A549 (cell line): ENCODE results near the gene GAREM1.

Experiments used
- EHF ChIP-seq: fragments of 250-450 bp; sonication (Bioruptor Pico); IDR thresholded peaks from 2 replicates; pipeline ENCODE4 v1.5.0; 2020; ENCODE audit warnings: mild to moderate bottlenecking
- KDM1A ChIP-seq: fragments of 200-600 bp; sonication (generic); IDR thresholded peaks from 2 replicates; pipeline ENCODE4 v1.6.1; 2016; ENCODE audit warnings: low read depth, mild to moderate bottlenecking
- MAZ ChIP-seq: fragments of 150-350 bp; IDR thresholded peaks from 2 replicates; pipeline ENCODE4 v1.6.1; 2014; ENCODE audit warnings: antibody characterized with exemption, low read depth, low read length, borderline replicate concordance
- MYC ChIP-seq: IDR thresholded peaks from 2 replicates; pipeline ENCODE4 v1.6.1; 2012; ENCODE audit warnings: mild to moderate bottlenecking, inconsistent platforms, low read length, improper control_type of control experiment, borderline replicate concordance
- POLR2A ChIP-seq: IDR thresholded peaks from 2 replicates; pipeline ENCODE4 v1.6.1; 2012; ENCODE audit warnings: mild to moderate bottlenecking, low read length
- RCOR1 ChIP-seq: fragments of 150-350 bp; IDR thresholded peaks from 2 replicates; pipeline ENCODE4 v1.6.1; 2014; ENCODE audit warnings: antibody characterized with exemption, low read length, low read depth
- RFX5 ChIP-seq: fragments of 450-650 bp; IDR thresholded peaks from 2 replicates; pipeline ENCODE4 v1.7.1; 2014; ENCODE audit warnings: antibody characterized with exemption, mild to moderate bottlenecking, moderate library complexity
- SMC3 ChIP-seq: fragments of >200 bp; sonication (Bioruptor Twin); formaldehyde crosslinking; IDR thresholded peaks from 3 replicates; pipeline ENCODE4 v1.6.1; 2018; ENCODE audit warnings: inconsistent platforms
- TF ChIP-seq, protein P1 (sequence below): fragments of 450-650 bp; IDR thresholded peaks from 2 replicates; pipeline ENCODE4 v1.6.1; 2014; ENCODE audit warnings: antibody characterized with exemption
- TF ChIP-seq, protein P2 (sequence below): fragments of >200 bp; sonication (Bioruptor Twin); formaldehyde crosslinking; IDR thresholded peaks from 3 replicates; pipeline ENCODE4 v1.5.1; 2016
- TF ChIP-seq, protein P3 (sequence below): fragments of 150-350 bp; IDR thresholded peaks from 2 replicates; pipeline ENCODE4 v1.6.1; 2014; ENCODE audit warnings: low read depth, mild to moderate bottlenecking, low read length
- TF ChIP-seq, protein P4 (sequence below): IDR thresholded peaks from 2 replicates; pipeline ENCODE4 v1.6.1; 2012
- TF ChIP-seq, protein P5 (sequence below): fragments of 200-600 bp; sonication (generic); IDR thresholded peaks from 2 replicates; pipeline ENCODE4 v1.6.1; 2016; ENCODE audit warnings: antibody characterized with exemption, mild to moderate bottlenecking, moderate library complexity

DNA sequence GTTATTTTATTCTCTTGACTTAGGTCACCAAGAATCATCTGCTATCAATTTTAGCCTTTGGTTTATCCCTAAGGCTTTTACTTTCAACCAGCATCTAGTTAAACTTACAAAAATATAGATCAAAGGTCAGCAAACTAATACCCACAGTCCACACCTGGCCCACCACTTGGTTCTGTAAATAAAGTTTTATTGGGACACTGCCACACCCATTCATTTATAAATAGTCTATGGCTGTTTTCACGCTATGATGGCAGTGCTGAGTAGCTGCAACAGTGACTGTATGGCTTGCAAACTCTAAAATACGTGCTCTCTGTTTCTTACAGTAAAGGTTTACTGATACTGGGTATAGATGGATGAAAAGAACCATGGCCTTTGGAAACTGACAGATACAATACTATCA is 173.8 kb downstream of the GAREM1 start:
- TF ChIP-seq, protein P1, sequence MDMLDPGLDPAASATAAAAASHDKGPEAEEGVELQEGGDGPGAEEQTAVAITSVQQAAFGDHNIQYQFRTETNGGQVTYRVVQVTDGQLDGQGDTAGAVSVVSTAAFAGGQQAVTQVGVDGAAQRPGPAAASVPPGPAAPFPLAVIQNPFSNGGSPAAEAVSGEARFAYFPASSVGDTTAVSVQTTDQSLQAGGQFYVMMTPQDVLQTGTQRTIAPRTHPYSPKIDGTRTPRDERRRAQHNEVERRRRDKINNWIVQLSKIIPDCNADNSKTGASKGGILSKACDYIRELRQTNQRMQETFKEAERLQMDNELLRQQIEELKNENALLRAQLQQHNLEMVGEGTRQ, result no peak
- TF ChIP-seq KDM1A (no peak), RCOR1 (no peak), EHF (CRISPR knock-in tag) (no peak), RFX5 (no peak), POLR2A (no peak), MAZ (no peak), MYC (no peak), SMC3 (no peak)
- TF ChIP-seq, protein P2, sequence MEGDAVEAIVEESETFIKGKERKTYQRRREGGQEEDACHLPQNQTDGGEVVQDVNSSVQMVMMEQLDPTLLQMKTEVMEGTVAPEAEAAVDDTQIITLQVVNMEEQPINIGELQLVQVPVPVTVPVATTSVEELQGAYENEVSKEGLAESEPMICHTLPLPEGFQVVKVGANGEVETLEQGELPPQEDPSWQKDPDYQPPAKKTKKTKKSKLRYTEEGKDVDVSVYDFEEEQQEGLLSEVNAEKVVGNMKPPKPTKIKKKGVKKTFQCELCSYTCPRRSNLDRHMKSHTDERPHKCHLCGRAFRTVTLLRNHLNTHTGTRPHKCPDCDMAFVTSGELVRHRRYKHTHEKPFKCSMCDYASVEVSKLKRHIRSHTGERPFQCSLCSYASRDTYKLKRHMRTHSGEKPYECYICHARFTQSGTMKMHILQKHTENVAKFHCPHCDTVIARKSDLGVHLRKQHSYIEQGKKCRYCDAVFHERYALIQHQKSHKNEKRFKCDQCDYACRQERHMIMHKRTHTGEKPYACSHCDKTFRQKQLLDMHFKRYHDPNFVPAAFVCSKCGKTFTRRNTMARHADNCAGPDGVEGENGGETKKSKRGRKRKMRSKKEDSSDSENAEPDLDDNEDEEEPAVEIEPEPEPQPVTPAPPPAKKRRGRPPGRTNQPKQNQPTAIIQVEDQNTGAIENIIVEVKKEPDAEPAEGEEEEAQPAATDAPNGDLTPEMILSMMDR, result no peak
- TF ChIP-seq, protein P3, sequence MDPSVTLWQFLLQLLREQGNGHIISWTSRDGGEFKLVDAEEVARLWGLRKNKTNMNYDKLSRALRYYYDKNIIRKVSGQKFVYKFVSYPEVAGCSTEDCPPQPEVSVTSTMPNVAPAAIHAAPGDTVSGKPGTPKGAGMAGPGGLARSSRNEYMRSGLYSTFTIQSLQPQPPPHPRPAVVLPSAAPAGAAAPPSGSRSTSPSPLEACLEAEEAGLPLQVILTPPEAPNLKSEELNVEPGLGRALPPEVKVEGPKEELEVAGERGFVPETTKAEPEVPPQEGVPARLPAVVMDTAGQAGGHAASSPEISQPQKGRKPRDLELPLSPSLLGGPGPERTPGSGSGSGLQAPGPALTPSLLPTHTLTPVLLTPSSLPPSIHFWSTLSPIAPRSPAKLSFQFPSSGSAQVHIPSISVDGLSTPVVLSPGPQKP, result no peak
- TF ChIP-seq, protein P4, sequence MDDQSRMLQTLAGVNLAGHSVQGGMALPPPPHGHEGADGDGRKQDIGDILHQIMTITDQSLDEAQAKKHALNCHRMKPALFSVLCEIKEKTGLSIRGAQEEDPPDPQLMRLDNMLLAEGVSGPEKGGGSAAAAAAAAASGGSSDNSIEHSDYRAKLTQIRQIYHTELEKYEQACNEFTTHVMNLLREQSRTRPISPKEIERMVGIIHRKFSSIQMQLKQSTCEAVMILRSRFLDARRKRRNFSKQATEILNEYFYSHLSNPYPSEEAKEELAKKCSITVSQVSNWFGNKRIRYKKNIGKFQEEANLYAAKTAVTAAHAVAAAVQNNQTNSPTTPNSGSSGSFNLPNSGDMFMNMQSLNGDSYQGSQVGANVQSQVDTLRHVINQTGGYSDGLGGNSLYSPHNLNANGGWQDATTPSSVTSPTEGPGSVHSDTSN, result no peak
- TF ChIP-seq, protein P5, sequence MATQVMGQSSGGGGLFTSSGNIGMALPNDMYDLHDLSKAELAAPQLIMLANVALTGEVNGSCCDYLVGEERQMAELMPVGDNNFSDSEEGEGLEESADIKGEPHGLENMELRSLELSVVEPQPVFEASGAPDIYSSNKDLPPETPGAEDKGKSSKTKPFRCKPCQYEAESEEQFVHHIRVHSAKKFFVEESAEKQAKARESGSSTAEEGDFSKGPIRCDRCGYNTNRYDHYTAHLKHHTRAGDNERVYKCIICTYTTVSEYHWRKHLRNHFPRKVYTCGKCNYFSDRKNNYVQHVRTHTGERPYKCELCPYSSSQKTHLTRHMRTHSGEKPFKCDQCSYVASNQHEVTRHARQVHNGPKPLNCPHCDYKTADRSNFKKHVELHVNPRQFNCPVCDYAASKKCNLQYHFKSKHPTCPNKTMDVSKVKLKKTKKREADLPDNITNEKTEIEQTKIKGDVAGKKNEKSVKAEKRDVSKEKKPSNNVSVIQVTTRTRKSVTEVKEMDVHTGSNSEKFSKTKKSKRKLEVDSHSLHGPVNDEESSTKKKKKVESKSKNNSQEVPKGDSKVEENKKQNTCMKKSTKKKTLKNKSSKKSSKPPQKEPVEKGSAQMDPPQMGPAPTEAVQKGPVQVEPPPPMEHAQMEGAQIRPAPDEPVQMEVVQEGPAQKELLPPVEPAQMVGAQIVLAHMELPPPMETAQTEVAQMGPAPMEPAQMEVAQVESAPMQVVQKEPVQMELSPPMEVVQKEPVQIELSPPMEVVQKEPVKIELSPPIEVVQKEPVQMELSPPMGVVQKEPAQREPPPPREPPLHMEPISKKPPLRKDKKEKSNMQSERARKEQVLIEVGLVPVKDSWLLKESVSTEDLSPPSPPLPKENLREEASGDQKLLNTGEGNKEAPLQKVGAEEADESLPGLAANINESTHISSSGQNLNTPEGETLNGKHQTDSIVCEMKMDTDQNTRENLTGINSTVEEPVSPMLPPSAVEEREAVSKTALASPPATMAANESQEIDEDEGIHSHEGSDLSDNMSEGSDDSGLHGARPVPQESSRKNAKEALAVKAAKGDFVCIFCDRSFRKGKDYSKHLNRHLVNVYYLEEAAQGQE, result no peak
